ENCODE data around the gene KRTAP10-11.
"Not testable (repeated sequence)": the region's sequence is repeated elsewhere in the genome, so short reads cannot be mapped to it uniquely, and the experiment has no call there.

The KRTAP10-11 gene

GRCh38 chr21:44618909-44619308 lies 27.3 kb upstream of the KRTAP10-11 start:
- no peak overlapping the region for H3K27ac ChIP-seq
- TF ChIP-seq POLR2AphosphoS5 (IDR thresholded peaks at IDR 0.05; ENCODE audit: borderline replicate concordance, low read depth, low read length) (no peak), FOXP2 (optimal IDR thresholded peaks at IDR 0.05; ENCODE audit: control extremely low read depth, extremely low read length, insufficient read depth) (no peak), EZH2 (IDR thresholded peaks at IDR 0.05) (no peak)
- no peak overlapping the region for H3K4me3 ChIP-seq
- no peak for DNase-seq (ENCODE audit: low read depth, low spot score)
- H3K9me3 ChIP-seq (ENCODE audit: low read depth, low read length) = peaks cover 12% of the 10 kb centered on the region
- H3K9ac ChIP-seq (ENCODE audit: insufficient read length) = no peak overlapping the region
- H3K36me3 ChIP-seq (ENCODE audit: insufficient read depth, low read length) = 0 out of 2 replicates have a peak, but pooled peaks cover 8% of the 10 kb centered on the region

GRCh38 chr21:44619886-44620285 lies 26.3 kb upstream of the KRTAP10-11 start:
- Histone ChIP-seq H3K36me3 (ENCODE audit: insufficient read depth, low read length) (0 out of 2 replicates have a peak, but pooled peaks cover 8% of the 10 kb centered on the region), H3K27ac (no peak overlapping the region), H3K9me3 (ENCODE audit: low read depth, low read length) (peaks cover 13% of the 10 kb centered on the region), H3K9ac (ENCODE audit: insufficient read length) (no peak overlapping the region), H3K4me3 (no peak overlapping the region)
- DNase-seq (ENCODE audit: low read depth, low spot score) = no peak
- TF ChIP-seq FOXP2 (optimal IDR thresholded peaks at IDR 0.05; ENCODE audit: control extremely low read depth, extremely low read length, insufficient read depth) (no peak), POLR2AphosphoS5 (IDR thresholded peaks at IDR 0.05; ENCODE audit: borderline replicate concordance, low read depth, low read length) (no peak), EZH2 (IDR thresholded peaks at IDR 0.05) (no peak)

GRCh38 chr21:44623575-44623974 lies 22.6 kb upstream of the KRTAP10-11 start:
- TF ChIP-seq EZH2 (IDR thresholded peaks at IDR 0.05) (no peak), POLR2AphosphoS5 (IDR thresholded peaks at IDR 0.05; ENCODE audit: borderline replicate concordance, low read depth, low read length) (no peak), FOXP2 (optimal IDR thresholded peaks at IDR 0.05; ENCODE audit: control extremely low read depth, extremely low read length, insufficient read depth) (no peak)
- no peak overlapping the region for H3K27ac ChIP-seq
- H3K9ac ChIP-seq (ENCODE audit: insufficient read length) = no peak overlapping the region
- H3K36me3 ChIP-seq (ENCODE audit: insufficient read depth, low read length) = 0 out of 2 replicates have a peak, but pooled peaks cover 8% of the 10 kb centered on the region
- DNase-seq (ENCODE audit: low read depth, low spot score) = no peak
- H3K9me3 ChIP-seq (ENCODE audit: low read depth, low read length) = peaks cover 15% of the 10 kb centered on the region
- no peak overlapping the region for H3K4me3 ChIP-seq

GRCh38 chr21:44625756-44626155 lies 20.5 kb upstream of the KRTAP10-11 start:
- DNase-seq (ENCODE audit: low read depth, low spot score) = no peak
- Histone ChIP-seq H3K9me3 (ENCODE audit: low read depth, low read length) (peaks cover 10% of the 10 kb centered on the region), H3K4me3 (no peak overlapping the region), H3K9ac (ENCODE audit: insufficient read length) (no peak overlapping the region), H3K36me3 (ENCODE audit: insufficient read depth, low read length) (peaks cover 16% of the 10 kb centered on the region; the same call in 1 of the 2 replicates), H3K27ac (no peak overlapping the region)
- no peak for TF ChIP-seq FOXP2 (optimal IDR thresholded peaks at IDR 0.05; ENCODE audit: control extremely low read depth, extremely low read length, insufficient read depth)
- TF ChIP-seq POLR2AphosphoS5 (IDR thresholded peaks at IDR 0.05; ENCODE audit: borderline replicate concordance, low read depth, low read length) = no peak
- TF ChIP-seq EZH2 (IDR thresholded peaks at IDR 0.05) = no peak

- H3K4me3 ChIP-seq = no peak overlapping the region
- peaks cover 10% of the 10 kb centered on the region for H3K9me3 ChIP-seq (ENCODE audit: low read depth, low read length)
- H3K36me3 ChIP-seq (ENCODE audit: insufficient read depth, low read length) = peaks cover 16% of the 10 kb centered on the region; the same call in 1 of the 2 replicates
- no peak for DNase-seq (ENCODE audit: low read depth, low spot score)
- TF ChIP-seq EZH2 (IDR thresholded peaks at IDR 0.05) = no peak
- no peak for TF ChIP-seq POLR2AphosphoS5 (IDR thresholded peaks at IDR 0.05; ENCODE audit: borderline replicate concordance, low read depth, low read length)
- no peak for TF ChIP-seq FOXP2 (optimal IDR thresholded peaks at IDR 0.05; ENCODE audit: control extremely low read depth, extremely low read length, insufficient read depth)
- no peak overlapping the region for H3K9ac ChIP-seq (ENCODE audit: insufficient read length)
- no peak overlapping the region for H3K27ac ChIP-seq
These were observed 20.0 kb upstream of the KRTAP10-11 start for GRCh38 chr21:44626262-44626661.

- Histone ChIP-seq H3K9me3 (ENCODE audit: low read depth, low read length) (peaks cover 10% of the 10 kb centered on the region), H3K27ac (no peak within 1 kb of the TSS), H3K36me3 (ENCODE audit: insufficient read depth, low read length) (peaks cover 16% of the 10 kb centered on the region; the same call in 1 of the 2 replicates), H3K9ac (ENCODE audit: insufficient read length) (no peak within 1 kb of the TSS), H3K4me3 (no peak within 1 kb of the TSS)
- no peak for TF ChIP-seq FOXP2 (optimal IDR thresholded peaks at IDR 0.05; ENCODE audit: control extremely low read depth, extremely low read length, insufficient read depth)
- TF ChIP-seq POLR2AphosphoS5 (IDR thresholded peaks at IDR 0.05; ENCODE audit: borderline replicate concordance, low read depth, low read length) = no peak
- no peak for TF ChIP-seq EZH2 (IDR thresholded peaks at IDR 0.05)
- no peak for DNase-seq (ENCODE audit: low read depth, low spot score)
These were observed 19.5 kb upstream of the KRTAP10-11 start, which contains the start of gene KRTAP10-9 for GRCh38 chr21:44626673-44627143. KRTAP10-9 (plus strand) TSS chr21:44627093; CDS start chr21:44627172, 79 bp downstream.

GRCh38 chr21:44627181-44627822 lies 18.9 kb upstream of the KRTAP10-11 start:
- H3K36me3 ChIP-seq (ENCODE audit: insufficient read depth, low read length) = peaks cover 19% of the 10 kb centered on the region
- not testable (repeated sequence) for DNase-seq (ENCODE audit: low read depth, low spot score); H3K9me3 ChIP-seq (ENCODE audit: low read depth, low read length); H3K27ac ChIP-seq; H3K9ac ChIP-seq (ENCODE audit: insufficient read length); H3K4me3 ChIP-seq

- H3K36me3 ChIP-seq (ENCODE audit: insufficient read depth, low read length) = peaks cover 19% of the 10 kb centered on the region
- DNase-seq (ENCODE audit: low read depth, low spot score); H3K9ac ChIP-seq (ENCODE audit: insufficient read length); H3K27ac ChIP-seq; H3K4me3 ChIP-seq; H3K9me3 ChIP-seq (ENCODE audit: low read depth, low read length): not testable (repeated sequence)
These were observed 18.4 kb upstream of the KRTAP10-11 start for GRCh38 chr21:44627831-44628233.
